CD4-positive, alpha-beta memory T cell (primary cell): ENCODE measurements around the gene SLC35F1. TPM values are rescaled to one million over a fixed set of nuclear protein-coding genes. Genes with fewer than 3 reads are reported as not detected.

Source experiments
- CTCF ChIA-PET: fragments of 350-600 bp; sonication (Branson Sonifier 250); formaldehyde crosslinking; loops from one replicate; lab custom pipeline; 2021; ENCODE audit warnings: inconsistent platforms; ENCODE audit not compliant: partially characterized antibody; lab: Charles Lee
- POLR2A ChIA-PET: fragments of 350-600 bp; sonication (Branson Sonifier 250); formaldehyde crosslinking; loops from one replicate; lab custom pipeline; 2021; ENCODE audit not compliant: partially characterized antibody; lab: Charles Lee
- DNase-seq, 5 donors: peaks; one replicate each; pipeline versions ENCODE4 v3.0.0 to v3.0.0-alpha.2; 2020 to 2022; ENCODE audit warnings: mixed read lengths in 1 of 5
- H3K27ac ChIP-seq: one replicate; pipeline ENCODE4 v1.7.0; 2013; ENCODE audit warnings: low read depth, low read length
- H3K27me3 ChIP-seq: 2 replicates; pipeline ENCODE4 v1.7.0; 2013; ENCODE audit warnings: mild to moderate bottlenecking, low read length, moderate library complexity; ENCODE audit not compliant: insufficient read depth
- H3K36me3 ChIP-seq: 2 replicates; pipeline ENCODE4 v1.7.0; 2013; ENCODE audit warnings: mild to moderate bottlenecking, low read length, moderate library complexity; ENCODE audit not compliant: insufficient read depth
- H3K4me1 ChIP-seq: 2 replicates; pipeline ENCODE4 v1.7.0; 2013; ENCODE audit warnings: mild to moderate bottlenecking, low read length, moderate library complexity; ENCODE audit not compliant: insufficient read depth
- H3K4me3 ChIP-seq, 2 donors: one replicate each; pipeline ENCODE4 v1.7.0; 2013; ENCODE audit warnings: low read length in 2 of 2, mild to moderate bottlenecking in 1 of 2
- H3K9me3 ChIP-seq, 2 donors: one replicate each; pipeline ENCODE4 v1.7.0; 2013; ENCODE audit warnings: low read length in 2 of 2, control low read depth in 1 of 2; ENCODE audit not compliant: control insufficient read depth in 1 of 2
- H3K27ac Mint-ChIP-seq, 7 donors: one replicate each; pipeline ENCODE4 v1.8.0; 2020 to 2021; ENCODE audit warnings: mixed read lengths in 7 of 7, mild to moderate bottlenecking in 6 of 7, inconsistent platforms in 3 of 7, moderate library complexity in 3 of 7
- H3K27me3 Mint-ChIP-seq, 2 donors: one replicate each; pipeline ENCODE4 v1.8.0; 2020 to 2021; ENCODE audit warnings: mixed read lengths in 2 of 2
- H3K36me3 Mint-ChIP-seq, 2 donors: one replicate each; pipeline ENCODE4 v1.8.0; 2020 to 2021; ENCODE audit warnings: mixed read lengths in 2 of 2, inconsistent platforms in 1 of 2, mild to moderate bottlenecking in 1 of 2
- H3K4me1 Mint-ChIP-seq, 4 donors: one replicate each; pipeline ENCODE4 v1.8.0; 2020 to 2021; ENCODE audit warnings: mixed read lengths in 4 of 4, mild to moderate bottlenecking in 1 of 4
- H3K4me3 Mint-ChIP-seq, 8 donors: one replicate each; pipeline ENCODE4 v1.8.0; 2020 to 2021; ENCODE audit warnings: mixed read lengths in 8 of 8, mild to moderate bottlenecking in 7 of 8, moderate library complexity in 6 of 8, inconsistent platforms in 3 of 8
- H3K9me3 Mint-ChIP-seq, 8 donors: one replicate each; pipeline ENCODE4 v1.8.0; 2020 to 2021; ENCODE audit warnings: mixed read lengths in 8 of 8, mild to moderate bottlenecking in 5 of 8, inconsistent platforms in 3 of 8, moderate library complexity in 1 of 8
- intact Hi-C: fragments of 100-400 bp; cut with micrococcal nuclease; formaldehyde crosslinking; loops from one replicate; pipeline ENCODE4 v1.15.1; 2023
- polyA plus RNA-seq, 2 donors: library from polyadenylated mRNA; unstranded; fragments of 300-500 nt; fragmentation: Illumina TruSeq; gene quantifications; one replicate each; pipeline ENCODE4 v1.2.3, GENCODE V29; 2021
- total RNA-seq, 2 experiments: library from RNA; stranded (reverse); gene quantifications; one replicate each; pipeline ENCODE4 v1.2.3, GENCODE V29; 2021

The SLC35F1 gene
- total and polyA plus RNA-seq, 4 experiments from 2014 or later = not detected

- intact Hi-C loops = no loop called here
- Mint-ChIP-seq H3K4me3 (no peak overlapping the region), H3K27ac (no peak overlapping the region), H3K4me1 (no peaks in the 10 kb centered on the region), H3K9me3 (no peaks in the 10 kb centered on the region), H3K36me3 (no peaks in the 10 kb centered on the region), H3K27me3 (peaks cover 0 to 6% of the 10 kb centered on the region in 2 donors)
- ChIA-PET POLR2A (no interaction called here), CTCF (no interaction called here)
- Histone ChIP-seq H3K27ac (no peak overlapping the region), H3K27me3 (no peaks in the 10 kb centered on the region), H3K36me3 (no peaks in the 10 kb centered on the region), H3K9me3 (no peaks in the 10 kb centered on the region), H3K4me3 (no peak overlapping the region), H3K4me1 (no peaks in the 10 kb centered on the region)
- no peak for DNase-seq
Measured at GRCh38 chr6:117989086-117989485, 82.0 kb downstream of the SLC35F1 start.

DNA sequence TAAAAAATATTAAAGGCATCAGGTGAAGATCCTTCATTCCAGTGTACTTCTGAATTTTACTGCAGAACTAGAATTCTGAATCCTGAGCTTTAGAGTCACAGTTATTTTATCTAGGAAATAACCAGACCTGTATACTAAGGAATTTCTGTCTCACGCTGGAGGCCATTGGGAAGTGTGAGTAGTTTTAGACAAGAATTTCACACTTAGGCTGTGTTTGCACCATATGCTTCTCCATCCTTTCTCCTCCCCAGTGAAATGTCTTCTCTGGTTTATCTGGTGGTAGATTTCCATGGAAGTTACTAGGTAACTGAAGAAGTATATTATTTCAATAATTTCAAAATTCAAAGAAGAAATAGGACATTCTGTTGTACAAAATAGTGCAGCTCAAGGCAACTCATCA is 83.1 kb downstream of the SLC35F1 start:
- Mint-ChIP-seq H3K4me3 (no peak overlapping the region), H3K27ac (no peak overlapping the region), H3K36me3 (no peaks in the 10 kb centered on the region), H3K9me3 (peaks cover 0 to under 1% (median 0%) of the 10 kb centered on the region in 8 donors), H3K4me1 (no peaks in the 10 kb centered on the region), H3K27me3 (peaks cover 0 to 7% of the 10 kb centered on the region in 2 donors)
- Histone ChIP-seq H3K27me3 (no peaks in the 10 kb centered on the region), H3K36me3 (no peaks in the 10 kb centered on the region), H3K27ac (no peak overlapping the region), H3K4me3 (no peak overlapping the region), H3K9me3 (no peaks in the 10 kb centered on the region), H3K4me1 (no peaks in the 10 kb centered on the region)
- DNase-seq = no peak
- intact Hi-C loops = no loop called here
- POLR2A ChIA-PET = no interaction called here
- CTCF ChIA-PET = no interaction called here

DNA sequence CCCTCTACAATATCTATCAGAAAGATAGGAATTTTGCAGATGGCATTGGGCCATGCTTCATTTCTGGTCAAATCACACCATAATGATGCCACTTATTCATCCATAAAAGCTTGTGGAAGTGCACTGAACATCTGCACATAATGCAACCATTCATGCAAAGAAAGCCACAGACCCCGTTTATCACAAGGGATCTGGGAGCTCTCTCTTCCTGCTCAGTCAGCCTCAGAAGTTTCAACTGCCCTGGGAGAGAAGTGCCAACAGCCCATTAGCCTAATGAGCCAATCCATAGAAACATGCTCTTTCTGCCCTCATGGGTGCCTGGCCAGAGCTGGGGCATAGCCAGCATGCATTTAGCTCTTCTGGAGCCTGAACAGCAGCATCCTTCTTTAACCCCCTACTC is 85.8 kb downstream of the SLC35F1 start:
- peaks cover 0 to 2% (median 0%) of the 10 kb centered on the region in 8 donors for H3K9me3 Mint-ChIP-seq
- POLR2A ChIA-PET = no interaction called here
- peaks cover 0 to 4% of the 10 kb centered on the region in 2 donors for H3K27me3 Mint-ChIP-seq

GRCh38 chr6:118012944-118013343 is 105.9 kb downstream of the SLC35F1 start:
- H3K27ac ChIP-seq = no peak overlapping the region
- Mint-ChIP-seq H3K4me1 (no peaks in the 10 kb centered on the region), H3K27ac (no peak overlapping the region), H3K9me3 (peaks cover 0 to 5% (median 0%) of the 10 kb centered on the region in 8 donors), H3K36me3 (no peaks in the 10 kb centered on the region), H3K27me3 (peaks cover 3 to 5% of the 10 kb centered on the region in 2 donors), H3K4me3 (no peak overlapping the region)
- ChIA-PET CTCF (no interaction called here), POLR2A (no interaction called here)
- H3K9me3 ChIP-seq = no peaks in the 10 kb centered on the region
- intact Hi-C loops = no loop called here
- H3K4me1 ChIP-seq = no peaks in the 10 kb centered on the region
- no peaks in the 10 kb centered on the region for H3K36me3 ChIP-seq
- DNase-seq = no peak
- H3K27me3 ChIP-seq = no peaks in the 10 kb centered on the region
- no peak overlapping the region for H3K4me3 ChIP-seq

More for the DNA sequence above, 85.8 kb downstream of the SLC35F1 start:
- CTCF ChIA-PET = interaction anchor here (1.4 to 3.0 kb wide), 2 partner anchors 16 to 18 kb away, joined by 5 to 10 read pairs; no protein-coding TSS in a partner anchor
- H3K36me3 ChIP-seq = no peaks in the 10 kb centered on the region
- no peaks in the 10 kb centered on the region for H3K27me3 ChIP-seq
- no peaks in the 10 kb centered on the region for H3K4me1 Mint-ChIP-seq
- intact Hi-C loops = no loop called here
- H3K4me3 ChIP-seq = no peak overlapping the region
- H3K27ac Mint-ChIP-seq = no peak overlapping the region
- no peaks in the 10 kb centered on the region for H3K4me1 ChIP-seq
- no peak overlapping the region for H3K27ac ChIP-seq
- no peaks in the 10 kb centered on the region for H3K9me3 ChIP-seq
- H3K4me3 Mint-ChIP-seq = no peak overlapping the region
- no peak for DNase-seq
- no peaks in the 10 kb centered on the region for H3K36me3 Mint-ChIP-seq

GRCh38 chr6:118016532-118016931 is 109.5 kb downstream of the SLC35F1 start:
- CTCF ChIA-PET = no interaction called here
- H3K9me3 ChIP-seq = no peaks in the 10 kb centered on the region

DNA sequence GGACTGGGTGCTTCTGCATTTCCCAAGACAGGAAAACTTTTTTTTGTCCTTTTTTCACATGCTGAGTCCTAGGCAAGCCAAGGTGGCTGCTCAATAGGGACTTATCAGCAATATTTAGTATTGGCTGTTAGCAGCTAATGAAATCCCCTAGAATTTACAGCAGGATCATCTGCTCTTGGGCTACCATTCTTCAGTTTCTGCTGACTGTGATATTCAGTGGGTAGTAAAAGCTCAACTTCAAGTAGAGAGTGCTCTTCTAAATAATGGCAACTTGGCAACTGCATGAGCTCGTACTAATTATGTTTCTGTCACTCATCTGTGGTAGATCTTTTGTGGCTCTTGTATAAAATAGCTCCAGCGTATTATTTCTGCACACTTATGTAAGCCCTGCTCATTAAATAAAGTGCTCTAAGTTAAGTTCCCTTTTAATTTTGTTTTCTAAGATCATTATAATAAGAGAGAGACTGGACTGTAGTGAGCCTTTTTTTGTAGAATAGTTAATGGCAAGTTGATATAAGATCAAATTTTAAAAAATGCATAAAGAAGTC is 110.3 kb downstream of the SLC35F1 start:
- Mint-ChIP-seq H3K4me1 (no peaks in the 10 kb centered on the region), H3K27ac (no peak overlapping the region), H3K4me3 (no peak overlapping the region), H3K9me3 (no peaks in the 10 kb centered on the region), H3K36me3 (no peaks in the 10 kb centered on the region), H3K27me3 (peaks cover 0 to 6% of the 10 kb centered on the region in 2 donors)
- Histone ChIP-seq H3K36me3 (no peaks in the 10 kb centered on the region), H3K9me3 (no peaks in the 10 kb centered on the region), H3K27me3 (no peaks in the 10 kb centered on the region), H3K4me1 (no peaks in the 10 kb centered on the region), H3K4me3 (no peak overlapping the region), H3K27ac (no peak overlapping the region)
- ChIA-PET CTCF (no interaction called here), POLR2A (no interaction called here)
- no peak for DNase-seq
- intact Hi-C loops = no loop called here

More at GRCh38 chr6:118016532-118016931, 109.5 kb downstream of the SLC35F1 start:
- no peaks in the 10 kb centered on the region for H3K36me3 Mint-ChIP-seq
- H3K9me3 Mint-ChIP-seq = no peaks in the 10 kb centered on the region
- Histone ChIP-seq H3K4me1 (no peaks in the 10 kb centered on the region), H3K36me3 (no peaks in the 10 kb centered on the region), H3K27me3 (no peaks in the 10 kb centered on the region), H3K4me3 (no peak overlapping the region), H3K27ac (no peak overlapping the region)
- no peak overlapping the region for H3K4me3 Mint-ChIP-seq
- peaks cover 0 to 6% of the 10 kb centered on the region in 2 donors for H3K27me3 Mint-ChIP-seq
- H3K27ac Mint-ChIP-seq = no peak overlapping the region
- no peaks in the 10 kb centered on the region for H3K4me1 Mint-ChIP-seq
- DNase-seq = no peak
- POLR2A ChIA-PET = no interaction called here
- intact Hi-C loops = no loop called here

DNA sequence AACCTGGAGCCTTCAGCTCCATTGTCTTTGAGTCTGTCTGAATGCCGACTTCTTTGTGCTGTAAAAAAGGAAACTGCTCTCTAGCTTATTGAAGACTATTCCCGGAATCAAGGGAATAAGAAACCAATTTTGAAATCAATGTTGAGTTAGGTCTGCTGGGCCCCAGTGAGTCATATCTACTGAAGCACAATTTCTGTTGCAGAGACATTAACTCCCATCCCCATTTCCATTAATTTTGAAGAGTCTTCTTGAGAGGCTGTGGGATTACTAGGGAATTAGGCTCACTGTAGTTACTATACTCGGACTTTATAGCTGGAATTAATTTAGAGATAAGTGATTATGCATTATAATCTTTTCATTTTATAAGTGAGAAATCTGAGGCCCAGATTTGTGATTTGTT is 116.7 kb downstream of the SLC35F1 start:
- intact Hi-C loops = no loop called here
- Mint-ChIP-seq H3K4me3 (no peak overlapping the region), H3K4me1 (no peaks in the 10 kb centered on the region), H3K27ac (no peak overlapping the region), H3K9me3 (no peaks in the 10 kb centered on the region), H3K27me3 (peaks cover 0 to 1% of the 10 kb centered on the region in 2 donors), H3K36me3 (no peaks in the 10 kb centered on the region)
- Histone ChIP-seq H3K4me1 (no peaks in the 10 kb centered on the region), H3K4me3 (no peak overlapping the region), H3K9me3 (no peaks in the 10 kb centered on the region), H3K27ac (no peak overlapping the region), H3K36me3 (no peaks in the 10 kb centered on the region), H3K27me3 (no peaks in the 10 kb centered on the region)
- POLR2A ChIA-PET = no interaction called here
- no peak for DNase-seq
- CTCF ChIA-PET = no interaction called here
